Activated T-cell treated with anti-CD3 and anti-CD28 coated beads for 4 hours (primary cell): Measurements from ENCODE around the gene EDNRB.
"Not testable (repeated sequence)": the region's sequence is repeated elsewhere in the genome, so short reads cannot be mapped to it uniquely, and the experiment has no call there.

ENCODE experiments used
- DNase-seq: peaks from one replicate; pipeline ENCODE4 v3.0.0-alpha.2; 2020

The EDNRB gene

GRCh38 chr13:77894743-77895142, 23.9 kb downstream of the EDNRB start:
- DNase-seq: no peak

GRCh38 chr13:77893066-77893465, 25.6 kb downstream of the EDNRB start:
- no peak for DNase-seq

- DNase-seq: no peak
These were observed 26.1 kb downstream of the EDNRB start for GRCh38 chr13:77892491-77892890.

- no peak for DNase-seq
These were observed 27.1 kb downstream of the EDNRB start for GRCh38 chr13:77891486-77891885.

GRCh38 chr13:77891041-77891440, 27.6 kb downstream of the EDNRB start:
- DNase-seq: no peak

GRCh38 chr13:77883328-77883727, 35.3 kb downstream of the EDNRB start:
- DNase-seq: no peak

- DNase-seq: no peak
These were observed 40.4 kb downstream of the EDNRB start for GRCh38 chr13:77878190-77878589.

GRCh38 chr13:77876176-77876575, 42.5 kb downstream of the EDNRB start:
- DNase-seq: no peak

GRCh38 chr13:77874406-77874805, 44.2 kb downstream of the EDNRB start:
- DNase-seq: no peak

GRCh38 chr13:77872995-77873394, 45.6 kb downstream of the EDNRB start:
- no peak for DNase-seq

- no peak for DNase-seq
These were observed 47.0 kb downstream of the EDNRB start for GRCh38 chr13:77871596-77871995.

GRCh38 chr13:77868717-77869116, 49.9 kb downstream of the EDNRB start:
- DNase-seq: no peak

GRCh38 chr13:77866971-77867370, 51.7 kb downstream of the EDNRB start:
- DNase-seq: no peak

- no peak for DNase-seq
These were observed 53.0 kb downstream of the EDNRB start for GRCh38 chr13:77865622-77866021.

- DNase-seq: no peak
These were observed 55.5 kb downstream of the EDNRB start for GRCh38 chr13:77863144-77863543.

GRCh38 chr13:77861741-77862140, 56.9 kb downstream of the EDNRB start:
- no peak for DNase-seq

GRCh38 chr13:77860507-77860981, 58.1 kb downstream of the EDNRB start:
- DNase-seq: no peak

- no peak for DNase-seq
These were observed 59.2 kb downstream of the EDNRB start for GRCh38 chr13:77859450-77859849.

- no peak for DNase-seq
These were observed 61.0 kb downstream of the EDNRB start for GRCh38 chr13:77857531-77858209.

GRCh38 chr13:77853703-77854102, 64.9 kb downstream of the EDNRB start:
- no peak for DNase-seq

- not testable (repeated sequence) for DNase-seq
These were observed 70.6 kb downstream of the EDNRB start for GRCh38 chr13:77848050-77848449.

- DNase-seq: no peak
These were observed 72.5 kb downstream of the EDNRB start for GRCh38 chr13:77846173-77846572.
